GM23338 (cell line): ENCODE results near the gene SIL1. TPM values are rescaled to one million over a fixed set of nuclear protein-coding genes. Genes with fewer than 3 reads are reported as not detected.

Experiments used
- ATAC-seq: fragments of 200-7000 bp; cut with Tn5 transposase; 3 replicates; pipeline ENCODE4 v1.9.1; 2020
- DNase-seq: peaks from one replicate; pipeline ENCODE4 v3.0.0-alpha.2; 2015; ENCODE audit warnings: low spot score
- H2AFZ ChIP-seq: fragments of 200-600 bp; sonication (generic); 2 replicates; pipeline ENCODE4 v1.8.0; 2016; ENCODE audit warnings: antibody characterized with exemption, mild to moderate bottlenecking, moderate library complexity
- H3F3A ChIP-seq: fragments of 200-600 bp; sonication (generic); replicated peaks from 2 replicates; pipeline ENCODE4 v1.8.0; 2017; ENCODE audit warnings: antibody characterized with exemption, mixed run types, low read depth
- H3K27ac ChIP-seq: fragments of 200-600 bp; sonication (generic); 2 replicates; pipeline ENCODE4 v1.6.1; 2016; ENCODE audit warnings: low read depth
- H3K27me3 ChIP-seq: fragments of 200-600 bp; sonication (generic); 2 replicates; pipeline ENCODE4 v1.8.0; 2016; ENCODE audit warnings: mild to moderate bottlenecking, mixed run types, moderate library complexity; ENCODE audit not compliant: insufficient read depth
- H3K36me3 ChIP-seq: fragments of 200-600 bp; sonication (generic); 2 replicates; pipeline ENCODE4 v1.8.0; 2016; ENCODE audit warnings: mild to moderate bottlenecking; ENCODE audit not compliant: insufficient read depth
- H3K4me1 ChIP-seq: fragments of 200-600 bp; sonication (generic); 2 replicates; pipeline ENCODE4 v1.8.0; 2016; ENCODE audit warnings: mild to moderate bottlenecking, moderate library complexity; ENCODE audit not compliant: insufficient read depth
- H3K4me2 ChIP-seq: fragments of 200-600 bp; sonication (generic); 2 replicates; pipeline ENCODE4 v1.7.1; 2017; ENCODE audit warnings: mixed run types
- H3K4me3 ChIP-seq: fragments of 200-600 bp; sonication (generic); 2 replicates; pipeline ENCODE4 v1.6.1; 2016; ENCODE audit warnings: mixed run types
- H3K79me2 ChIP-seq: fragments of 200-600 bp; sonication (generic); replicated peaks from 2 replicates; pipeline ENCODE4 v1.8.0; 2017; ENCODE audit warnings: mild to moderate bottlenecking; ENCODE audit not compliant: insufficient read depth
- H3K9me2 ChIP-seq: fragments of 200-600 bp; sonication (generic); 2 replicates; pipeline ENCODE4 v1.8.0; 2017; ENCODE audit not compliant: insufficient read depth
- H4K20me1 ChIP-seq: fragments of 200-600 bp; sonication (generic); replicated peaks from 2 replicates; pipeline ENCODE4 v1.8.0; 2017; ENCODE audit warnings: mild to moderate bottlenecking; ENCODE audit not compliant: insufficient read depth
- H3K27ac Mint-ChIP-seq: 2 replicates; pipeline ENCODE4 v1.8.0; 2020; ENCODE audit warnings: inconsistent platforms, mild to moderate bottlenecking, moderate library complexity, mixed read lengths
- H3K27me3 Mint-ChIP-seq: 3 replicates; pipeline ENCODE4 v1.8.0; 2022; ENCODE audit warnings: low read depth, mild to moderate bottlenecking, moderate library complexity, mixed read lengths, inconsistent platforms; ENCODE audit not compliant: insufficient read depth, poor library complexity
- H3K36me3 Mint-ChIP-seq: 3 replicates; pipeline ENCODE4 v1.8.0; 2021; ENCODE audit warnings: low read depth, mild to moderate bottlenecking, inconsistent platforms, moderate library complexity, mixed read lengths
- H3K4me1 Mint-ChIP-seq: 3 replicates; pipeline ENCODE4 v1.8.0; 2020; ENCODE audit warnings: mild to moderate bottlenecking, inconsistent platforms, mixed read lengths
- H3K4me3 Mint-ChIP-seq: 3 replicates; pipeline ENCODE4 v1.8.0; 2021; ENCODE audit warnings: moderate library complexity, mild to moderate bottlenecking, inconsistent platforms, mixed read lengths
- H3K9me3 Mint-ChIP-seq: 3 replicates; pipeline ENCODE4 v1.8.0; 2020; ENCODE audit warnings: moderate library complexity, mild to moderate bottlenecking, inconsistent platforms, mixed read lengths
- CREB1 ChIP-seq: fragments of 250-450 bp; sonication (Bioruptor Pico); IDR thresholded peaks from 2 replicates; pipeline ENCODE4 v1.5.0; 2020; ENCODE audit warnings: low read depth, mild to moderate bottlenecking, moderate library complexity
- EZH2 ChIP-seq: fragments of 200-600 bp; sonication (generic); IDR thresholded peaks from one replicate; pipeline ENCODE4 v1.8.0; 2017; ENCODE audit warnings: antibody characterized with exemption, mild to moderate bottlenecking, low read depth; ENCODE audit not compliant: unreplicated experiment
- JUNB ChIP-seq: IDR thresholded peaks from one replicate; pipeline ENCODE4 v1.6.1; 2016; ENCODE audit warnings: antibody characterized with exemption; ENCODE audit not compliant: unreplicated experiment
- STAT1 ChIP-seq: IDR thresholded peaks from one replicate; pipeline ENCODE4 v1.6.1; 2016; ENCODE audit warnings: antibody characterized with exemption; ENCODE audit not compliant: unreplicated experiment
- ZNF331 ChIP-seq: fragments of 250-450 bp; sonication (Bioruptor Pico); IDR thresholded peaks from 2 replicates; pipeline ENCODE4 v1.5.0; 2020; ENCODE audit warnings: low read depth, mild to moderate bottlenecking, moderate library complexity
- polyA plus RNA-seq: library from polyadenylated mRNA; unstranded; fragments of >200 nt; fragmentation: Nextera tagmentation; extraction: Ambion mirVana; gene quantifications from 2 replicates; pipeline ENCODE4 v1.2.1, GENCODE V29; 2016
- total RNA-seq: library from RNA; depleted of rRNA; stranded (reverse); fragments of >200 nt; shearing (Covaris generic); gene quantifications from 2 replicates; pipeline ENCODE4 v1.2.3, GENCODE V29; 2014
- TF ChIP-seq, protein P1 (sequence below): IDR thresholded peaks from 2 replicates; pipeline ENCODE4 v1.6.1; 2016; ENCODE audit warnings: antibody characterized with exemption
- TF ChIP-seq, protein P2 (sequence below): fragments of 250-450 bp; sonication (Bioruptor Pico); IDR thresholded peaks from 2 replicates; pipeline ENCODE4 v1.5.0; 2020; ENCODE audit warnings: mild to moderate bottlenecking, moderate library complexity
- TF ChIP-seq, protein P3 (sequence below): IDR thresholded peaks from one replicate; pipeline ENCODE4 v1.6.1; 2018; ENCODE audit warnings: antibody characterized with exemption; ENCODE audit not compliant: unreplicated experiment
- TF ChIP-seq, protein P4 (sequence below), 2 experiments: fragments of 200-600 bp in 1 of 2; sonication (generic) in 1 of 2; conservative IDR thresholded peaks; 2 replicates each; pipeline versions ENCODE4 v1.5.1 to v1.6.1; 2016 to 2017; ENCODE audit warnings: antibody characterized with exemption in 2 of 2, low read depth in 2 of 2, mild to moderate bottlenecking in 2 of 2, moderate library complexity in 1 of 2

The SIL1 gene
- total and polyA plus RNA-seq, 2 experiments from 2014 or later = 5.5 to 5.9 TPM

DNA sequence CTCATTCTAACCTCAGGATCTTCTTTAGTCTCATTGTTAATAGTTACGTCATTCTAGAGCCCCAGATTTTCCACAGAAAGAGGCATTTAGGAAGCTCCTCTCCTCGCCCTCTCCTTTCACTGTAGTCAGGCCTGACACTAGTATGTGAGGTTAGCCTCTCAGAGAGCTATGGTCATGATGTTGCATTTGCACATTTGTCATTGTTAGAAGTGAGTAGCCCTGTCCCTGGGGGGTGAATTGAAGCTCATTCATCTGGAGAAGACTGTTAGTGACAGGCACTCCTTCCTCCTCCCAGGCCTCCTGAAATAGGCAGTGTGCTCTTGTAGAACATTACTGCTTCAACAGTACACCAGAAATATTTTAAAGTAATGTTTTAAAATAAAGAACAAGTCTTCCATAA is 296.5 kb downstream of the SIL1 start (continued):
- TF ChIP-seq, protein P1, sequence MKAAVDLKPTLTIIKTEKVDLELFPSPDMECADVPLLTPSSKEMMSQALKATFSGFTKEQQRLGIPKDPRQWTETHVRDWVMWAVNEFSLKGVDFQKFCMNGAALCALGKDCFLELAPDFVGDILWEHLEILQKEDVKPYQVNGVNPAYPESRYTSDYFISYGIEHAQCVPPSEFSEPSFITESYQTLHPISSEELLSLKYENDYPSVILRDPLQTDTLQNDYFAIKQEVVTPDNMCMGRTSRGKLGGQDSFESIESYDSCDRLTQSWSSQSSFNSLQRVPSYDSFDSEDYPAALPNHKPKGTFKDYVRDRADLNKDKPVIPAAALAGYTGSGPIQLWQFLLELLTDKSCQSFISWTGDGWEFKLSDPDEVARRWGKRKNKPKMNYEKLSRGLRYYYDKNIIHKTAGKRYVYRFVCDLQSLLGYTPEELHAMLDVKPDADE = no peak
- TF ChIP-seq EZH2 = no peak

DNA sequence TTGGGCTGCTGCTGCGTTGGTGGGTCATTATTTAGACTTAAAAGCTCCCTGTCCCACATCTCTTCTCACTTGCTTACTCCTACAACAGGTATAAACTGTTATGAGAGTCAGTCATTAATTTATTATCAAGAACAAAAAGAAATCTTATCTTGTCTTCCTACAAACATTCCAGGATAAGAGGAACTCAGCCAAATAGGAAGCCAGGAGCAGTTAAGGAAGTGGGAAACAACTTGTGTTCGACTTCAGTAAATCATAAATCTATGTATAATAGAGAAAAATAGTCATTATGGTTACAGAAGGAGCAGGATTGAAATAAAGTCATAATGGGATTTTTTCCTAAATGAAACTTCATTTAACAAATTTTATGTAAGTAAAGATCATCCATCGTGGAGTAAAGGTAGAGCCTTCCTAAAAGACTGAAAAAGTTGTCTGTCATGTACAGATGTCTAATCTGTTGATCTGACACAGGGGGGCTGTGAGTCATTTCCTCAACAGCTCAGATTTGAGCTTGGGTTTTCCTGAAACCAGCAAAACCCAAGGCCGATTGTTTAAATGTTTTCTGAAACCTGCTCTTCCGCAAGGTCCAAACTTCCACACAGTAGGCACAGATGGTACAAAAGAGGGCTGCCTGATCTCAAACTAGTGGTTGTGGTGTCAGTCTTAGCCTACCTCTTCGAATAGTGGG is 297.7 kb downstream of the SIL1 start:
- Histone ChIP-seq H4K20me1 (peaks cover 4% of the 10 kb centered on the region; the same call in 1 of the 2 replicates), H2AFZ (no peak overlapping the region), H3K4me1 (peaks cover 6% of the 10 kb centered on the region; the same call in 1 of the 2 replicates), H3K4me3 (no peak overlapping the region), H3K27me3 (no peaks in the 10 kb centered on the region), H3K27ac (no peak overlapping the region), H3K9me2 (no peaks in the 10 kb centered on the region), H3K36me3 (peaks cover 8% of the 10 kb centered on the region), H3F3A (no peaks in the 10 kb centered on the region), H3K4me2 (no peak overlapping the region), H3K79me2 (peaks cover 3% of the 10 kb centered on the region)
- Mint-ChIP-seq H3K4me1 (peaks cover 4% of the 10 kb centered on the region; the same call in 2 of the 3 replicates), H3K27ac (no peak overlapping the region), H3K9me3 (no peaks in the 10 kb centered on the region), H3K36me3 (peaks cover 36% of the 10 kb centered on the region), H3K4me3 (no peak overlapping the region), H3K27me3 (peaks cover 3% of the 10 kb centered on the region)
- TF ChIP-seq ZNF331 (CRISPR knock-in tag) (no peak), CREB1 (CRISPR knock-in tag) (no peak), STAT1 (no peak), JUNB (no peak)
- TF ChIP-seq, protein P2, sequence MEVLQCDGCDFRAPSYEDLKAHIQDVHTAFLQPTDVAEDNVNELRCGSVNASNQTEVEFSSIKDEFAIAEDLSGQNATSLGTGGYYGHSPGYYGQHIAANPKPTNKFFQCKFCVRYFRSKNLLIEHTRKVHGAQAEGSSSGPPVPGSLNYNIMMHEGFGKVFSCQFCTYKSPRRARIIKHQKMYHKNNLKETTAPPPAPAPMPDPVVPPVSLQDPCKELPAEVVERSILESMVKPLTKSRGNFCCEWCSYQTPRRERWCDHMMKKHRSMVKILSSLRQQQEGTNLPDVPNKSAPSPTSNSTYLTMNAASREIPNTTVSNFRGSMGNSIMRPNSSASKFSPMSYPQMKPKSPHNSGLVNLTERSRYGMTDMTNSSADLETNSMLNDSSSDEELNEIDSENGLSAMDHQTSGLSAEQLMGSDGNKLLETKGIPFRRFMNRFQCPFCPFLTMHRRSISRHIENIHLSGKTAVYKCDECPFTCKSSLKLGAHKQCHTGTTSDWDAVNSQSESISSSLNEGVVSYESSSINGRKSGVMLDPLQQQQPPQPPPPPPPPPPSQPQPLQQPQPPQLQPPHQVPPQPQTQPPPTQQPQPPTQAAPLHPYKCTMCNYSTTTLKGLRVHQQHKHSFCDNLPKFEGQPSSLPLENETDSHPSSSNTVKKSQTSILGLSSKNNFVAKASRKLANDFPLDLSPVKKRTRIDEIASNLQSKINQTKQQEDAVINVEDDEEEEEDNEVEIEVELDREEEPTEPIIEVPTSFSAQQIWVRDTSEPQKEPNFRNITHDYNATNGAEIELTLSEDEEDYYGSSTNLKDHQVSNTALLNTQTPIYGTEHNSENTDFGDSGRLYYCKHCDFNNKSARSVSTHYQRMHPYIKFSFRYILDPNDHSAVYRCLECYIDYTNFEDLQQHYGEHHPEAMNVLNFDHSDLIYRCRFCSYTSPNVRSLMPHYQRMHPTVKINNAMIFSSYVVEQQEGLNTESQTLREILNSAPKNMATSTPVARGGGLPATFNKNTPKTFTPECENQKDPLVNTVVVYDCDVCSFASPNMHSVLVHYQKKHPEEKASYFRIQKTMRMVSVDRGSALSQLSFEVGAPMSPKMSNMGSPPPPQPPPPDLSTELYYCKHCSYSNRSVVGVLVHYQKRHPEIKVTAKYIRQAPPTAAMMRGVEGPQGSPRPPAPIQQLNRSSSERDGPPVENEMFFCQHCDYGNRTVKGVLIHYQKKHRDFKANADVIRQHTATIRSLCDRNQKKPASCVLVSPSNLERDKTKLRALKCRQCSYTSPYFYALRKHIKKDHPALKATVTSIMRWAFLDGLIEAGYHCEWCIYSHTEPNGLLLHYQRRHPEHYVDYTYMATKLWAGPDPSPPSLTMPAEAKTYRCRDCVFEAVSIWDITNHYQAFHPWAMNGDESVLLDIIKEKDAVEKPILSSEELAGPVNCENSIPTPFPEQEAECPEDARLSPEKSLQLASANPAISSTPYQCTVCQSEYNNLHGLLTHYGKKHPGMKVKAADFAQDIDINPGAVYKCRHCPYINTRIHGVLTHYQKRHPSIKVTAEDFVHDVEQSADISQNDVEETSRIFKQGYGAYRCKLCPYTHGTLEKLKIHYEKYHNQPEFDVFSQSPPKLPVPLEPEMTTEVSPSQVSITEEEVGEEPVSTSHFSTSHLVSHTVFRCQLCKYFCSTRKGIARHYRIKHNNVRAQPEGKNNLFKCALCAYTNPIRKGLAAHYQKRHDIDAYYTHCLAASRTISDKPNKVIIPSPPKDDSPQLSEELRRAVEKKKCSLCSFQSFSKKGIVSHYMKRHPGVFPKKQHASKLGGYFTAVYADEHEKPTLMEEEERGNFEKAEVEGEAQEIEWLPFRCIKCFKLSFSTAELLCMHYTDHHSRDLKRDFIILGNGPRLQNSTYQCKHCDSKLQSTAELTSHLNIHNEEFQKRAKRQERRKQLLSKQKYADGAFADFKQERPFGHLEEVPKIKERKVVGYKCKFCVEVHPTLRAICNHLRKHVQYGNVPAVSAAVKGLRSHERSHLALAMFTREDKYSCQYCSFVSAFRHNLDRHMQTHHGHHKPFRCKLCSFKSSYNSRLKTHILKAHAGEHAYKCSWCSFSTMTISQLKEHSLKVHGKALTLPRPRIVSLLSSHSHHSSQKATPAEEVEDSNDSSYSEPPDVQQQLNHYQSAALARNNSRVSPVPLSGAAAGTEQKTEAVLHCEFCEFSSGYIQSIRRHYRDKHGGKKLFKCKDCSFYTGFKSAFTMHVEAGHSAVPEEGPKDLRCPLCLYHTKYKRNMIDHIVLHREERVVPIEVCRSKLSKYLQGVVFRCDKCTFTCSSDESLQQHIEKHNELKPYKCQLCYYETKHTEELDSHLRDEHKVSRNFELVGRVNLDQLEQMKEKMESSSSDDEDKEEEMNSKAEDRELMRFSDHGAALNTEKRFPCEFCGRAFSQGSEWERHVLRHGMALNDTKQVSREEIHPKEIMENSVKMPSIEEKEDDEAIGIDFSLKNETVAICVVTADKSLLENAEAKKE (CRISPR knock-in tag) = no peak
- TF ChIP-seq, protein P3, sequence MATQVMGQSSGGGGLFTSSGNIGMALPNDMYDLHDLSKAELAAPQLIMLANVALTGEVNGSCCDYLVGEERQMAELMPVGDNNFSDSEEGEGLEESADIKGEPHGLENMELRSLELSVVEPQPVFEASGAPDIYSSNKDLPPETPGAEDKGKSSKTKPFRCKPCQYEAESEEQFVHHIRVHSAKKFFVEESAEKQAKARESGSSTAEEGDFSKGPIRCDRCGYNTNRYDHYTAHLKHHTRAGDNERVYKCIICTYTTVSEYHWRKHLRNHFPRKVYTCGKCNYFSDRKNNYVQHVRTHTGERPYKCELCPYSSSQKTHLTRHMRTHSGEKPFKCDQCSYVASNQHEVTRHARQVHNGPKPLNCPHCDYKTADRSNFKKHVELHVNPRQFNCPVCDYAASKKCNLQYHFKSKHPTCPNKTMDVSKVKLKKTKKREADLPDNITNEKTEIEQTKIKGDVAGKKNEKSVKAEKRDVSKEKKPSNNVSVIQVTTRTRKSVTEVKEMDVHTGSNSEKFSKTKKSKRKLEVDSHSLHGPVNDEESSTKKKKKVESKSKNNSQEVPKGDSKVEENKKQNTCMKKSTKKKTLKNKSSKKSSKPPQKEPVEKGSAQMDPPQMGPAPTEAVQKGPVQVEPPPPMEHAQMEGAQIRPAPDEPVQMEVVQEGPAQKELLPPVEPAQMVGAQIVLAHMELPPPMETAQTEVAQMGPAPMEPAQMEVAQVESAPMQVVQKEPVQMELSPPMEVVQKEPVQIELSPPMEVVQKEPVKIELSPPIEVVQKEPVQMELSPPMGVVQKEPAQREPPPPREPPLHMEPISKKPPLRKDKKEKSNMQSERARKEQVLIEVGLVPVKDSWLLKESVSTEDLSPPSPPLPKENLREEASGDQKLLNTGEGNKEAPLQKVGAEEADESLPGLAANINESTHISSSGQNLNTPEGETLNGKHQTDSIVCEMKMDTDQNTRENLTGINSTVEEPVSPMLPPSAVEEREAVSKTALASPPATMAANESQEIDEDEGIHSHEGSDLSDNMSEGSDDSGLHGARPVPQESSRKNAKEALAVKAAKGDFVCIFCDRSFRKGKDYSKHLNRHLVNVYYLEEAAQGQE = no peak
- TF ChIP-seq, protein P4, sequence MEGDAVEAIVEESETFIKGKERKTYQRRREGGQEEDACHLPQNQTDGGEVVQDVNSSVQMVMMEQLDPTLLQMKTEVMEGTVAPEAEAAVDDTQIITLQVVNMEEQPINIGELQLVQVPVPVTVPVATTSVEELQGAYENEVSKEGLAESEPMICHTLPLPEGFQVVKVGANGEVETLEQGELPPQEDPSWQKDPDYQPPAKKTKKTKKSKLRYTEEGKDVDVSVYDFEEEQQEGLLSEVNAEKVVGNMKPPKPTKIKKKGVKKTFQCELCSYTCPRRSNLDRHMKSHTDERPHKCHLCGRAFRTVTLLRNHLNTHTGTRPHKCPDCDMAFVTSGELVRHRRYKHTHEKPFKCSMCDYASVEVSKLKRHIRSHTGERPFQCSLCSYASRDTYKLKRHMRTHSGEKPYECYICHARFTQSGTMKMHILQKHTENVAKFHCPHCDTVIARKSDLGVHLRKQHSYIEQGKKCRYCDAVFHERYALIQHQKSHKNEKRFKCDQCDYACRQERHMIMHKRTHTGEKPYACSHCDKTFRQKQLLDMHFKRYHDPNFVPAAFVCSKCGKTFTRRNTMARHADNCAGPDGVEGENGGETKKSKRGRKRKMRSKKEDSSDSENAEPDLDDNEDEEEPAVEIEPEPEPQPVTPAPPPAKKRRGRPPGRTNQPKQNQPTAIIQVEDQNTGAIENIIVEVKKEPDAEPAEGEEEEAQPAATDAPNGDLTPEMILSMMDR (conservative IDR thresholded peaks at IDR 0.05; ENCODE audit: low read depth in 2 of 2) = no peak
- no peak for DNase-seq
- no peak for ATAC-seq
